Stimulated activated effector memory CD8-positive, alpha-beta T cell treated with anti-CD3 and anti-CD28 coated beads, Interleukin-12 subunit alpha, Interleukin-12 subunit beta, amount 100 ng/mL, for 72 hours (primary cell): Measurements from ENCODE around the gene SPA17.

Experiments used
- ATAC-seq: fragments of 150-1000 bp; cut with Tn5 transposase; 2 replicates; pipeline ENCODE4 v1.10.0; 2021
- DNase-seq, 2 donors: peaks; one replicate each; pipeline ENCODE4 v3.0.0; 2021 to 2022; ENCODE audit warnings: low spot score in 2 of 2
- H3K27ac Mint-ChIP-seq: one replicate; pipeline ENCODE4 v1.8.0; 2022; ENCODE audit warnings: mild to moderate bottlenecking, mixed read lengths
- H3K36me3 Mint-ChIP-seq: one replicate; pipeline ENCODE4 v1.8.0; 2022; ENCODE audit warnings: mild to moderate bottlenecking, mixed read lengths
- H3K4me1 Mint-ChIP-seq: one replicate; pipeline ENCODE4 v1.8.0; 2022; ENCODE audit warnings: mixed read lengths
- H3K4me3 Mint-ChIP-seq: one replicate; pipeline ENCODE4 v1.8.0; 2022; ENCODE audit warnings: mild to moderate bottlenecking, mixed read lengths
- H3K9me3 Mint-ChIP-seq: one replicate; pipeline ENCODE4 v1.8.0; 2022; ENCODE audit warnings: mixed read lengths

SPA17 gene

DNA sequence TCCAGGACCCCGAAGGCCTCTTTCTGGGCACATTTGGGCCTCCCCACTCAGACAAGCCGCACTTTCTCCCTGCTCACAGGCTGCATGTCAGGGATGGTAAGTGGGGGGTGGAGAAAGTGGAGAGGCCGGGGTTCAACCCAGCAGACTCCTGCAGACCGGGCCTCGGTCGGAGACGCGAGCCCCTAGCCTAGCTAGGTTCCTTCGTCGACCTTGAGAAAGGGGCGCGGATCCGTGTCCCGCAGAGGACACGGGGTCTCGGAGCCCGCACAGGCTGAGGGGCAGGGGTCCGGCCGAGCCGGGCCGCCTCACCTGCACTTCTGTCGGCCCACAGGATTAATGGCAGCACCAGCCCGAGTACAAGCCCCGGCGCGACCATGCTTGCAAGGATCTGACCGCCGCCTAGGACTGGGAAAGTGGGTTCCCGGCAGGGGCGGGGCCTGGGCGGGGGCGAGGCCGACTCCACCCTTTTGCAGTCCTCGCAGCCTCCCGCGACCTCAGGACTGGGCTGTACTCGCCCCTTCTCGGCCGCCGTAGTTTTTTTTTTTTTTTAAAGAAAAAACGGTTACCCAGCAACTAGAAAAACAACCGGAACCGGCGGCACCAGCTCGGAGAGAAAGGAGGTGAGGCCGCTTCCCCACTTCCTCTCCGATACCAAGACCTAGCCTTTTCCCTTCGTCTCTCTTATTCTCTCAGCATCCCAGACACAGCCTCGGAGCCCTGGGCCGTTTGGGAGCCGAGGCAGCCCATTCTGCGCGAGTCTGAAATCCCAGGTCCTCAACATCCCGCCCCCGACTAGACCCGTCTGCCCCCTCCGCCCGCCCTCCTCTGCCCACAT, at the start of gene SPA17, which contains the start of gene SIAE:
SPA17 (plus strand) TSS at position 572 of the 835 bp plus-strand sequence. CDS start 1,361 bp downstream, outside the sequence.
SIAE (minus strand) TSS at position 407 of the 835 bp plus-strand sequence; CDS start at position 376, 31 bp downstream.
- peaks cover 17% of the 10 kb centered on the region for H3K36me3 Mint-ChIP-seq
- peak within 1 kb of the TSS; percentile 76 for H3K4me3 Mint-ChIP-seq
- peak; percentile 94 for ATAC-seq

GRCh38 chr11:124625504-124626168, 48.1 kb upstream of the SPA17 start:
- Mint-ChIP-seq H3K4me1 (peaks cover 22% of the 10 kb centered on the region), H3K4me3 (no peak overlapping the region), H3K36me3 (peaks cover 71% of the 10 kb centered on the region), H3K27ac (no peak overlapping the region), H3K9me3 (no peaks in the 10 kb centered on the region)
- ATAC-seq, result no peak
- DNase-seq, result no peak

More for the DNA sequence above, at the start of gene SPA17, which contains the start of gene SIAE:
- peak; percentile 71 to 94 for DNase-seq
- H3K9me3 Mint-ChIP-seq, result no peaks in the 10 kb centered on the region
- peak within 1 kb of the TSS; percentile 96 for H3K27ac Mint-ChIP-seq
- H3K4me1 Mint-ChIP-seq, result peaks cover 18% of the 10 kb centered on the region

DNA sequence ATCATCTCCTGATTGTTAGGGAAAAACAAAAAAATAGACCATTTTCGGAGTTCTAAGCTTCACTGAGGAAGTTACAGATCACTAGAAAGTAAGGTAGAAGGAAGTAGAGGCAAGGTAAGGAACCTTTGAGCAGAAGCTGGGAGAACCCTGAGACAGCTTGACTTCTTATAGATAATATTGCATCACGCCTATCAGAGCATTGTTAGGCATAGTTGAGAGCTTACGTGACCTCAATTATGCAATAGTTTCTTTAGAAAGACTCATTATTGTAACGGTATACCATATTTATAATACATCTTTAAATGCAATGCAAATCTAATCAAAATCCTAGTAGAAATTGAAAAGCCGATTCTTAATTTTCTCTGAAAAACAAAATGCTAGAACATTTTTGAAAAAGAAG, 46.2 kb upstream of the SPA17 start:
- H3K9me3 Mint-ChIP-seq, result no peaks in the 10 kb centered on the region
- DNase-seq (no peak), ATAC-seq (no peak)
- H3K36me3 Mint-ChIP-seq, result peaks cover 88% of the 10 kb centered on the region
- H3K27ac Mint-ChIP-seq, result no peak overlapping the region
- H3K4me3 Mint-ChIP-seq, result no peak overlapping the region
- peaks cover 22% of the 10 kb centered on the region for H3K4me1 Mint-ChIP-seq

DNA sequence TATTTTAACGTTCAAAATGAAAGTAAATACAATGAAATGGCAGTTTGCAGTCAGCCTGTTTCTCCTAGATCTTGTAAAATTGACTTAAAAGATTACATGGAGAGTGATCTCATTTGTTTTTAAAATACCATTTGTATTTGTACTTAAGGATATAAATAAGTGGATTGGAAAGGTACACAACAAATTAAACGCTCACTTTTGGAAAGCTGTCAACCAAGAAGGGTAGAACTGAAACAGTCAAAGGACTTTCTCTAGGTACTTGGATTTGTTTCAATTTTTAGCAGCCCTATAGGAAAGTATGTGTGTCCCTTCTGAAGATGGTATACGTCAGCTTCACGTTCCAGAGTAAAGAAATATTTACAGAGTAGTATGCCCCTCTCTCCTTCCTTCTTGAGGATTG, 43.7 kb upstream of the SPA17 start:
- Mint-ChIP-seq H3K27ac (no peak overlapping the region), H3K9me3 (no peaks in the 10 kb centered on the region), H3K4me3 (no peak overlapping the region), H3K36me3 (peaks cover 98% of the 10 kb centered on the region), H3K4me1 (peaks cover 13% of the 10 kb centered on the region)
- DNase-seq (no peak), ATAC-seq (no peak)

GRCh38 chr11:124633355-124633754, 40.3 kb upstream of the SPA17 start:
- Mint-ChIP-seq H3K4me1 (no peaks in the 10 kb centered on the region), H3K27ac (no peak overlapping the region), H3K4me3 (no peak overlapping the region), H3K9me3 (no peaks in the 10 kb centered on the region), H3K36me3 (peaks cover 88% of the 10 kb centered on the region)
- DNase-seq (no peak), ATAC-seq (no peak)

- no peaks in the 10 kb centered on the region for H3K4me1 Mint-ChIP-seq
- peak overlapping the region; percentile 4 for H3K27ac Mint-ChIP-seq
- H3K4me3 Mint-ChIP-seq, result no peak overlapping the region
- DNase-seq (no peak), ATAC-seq (no peak)
- no peaks in the 10 kb centered on the region for H3K9me3 Mint-ChIP-seq
- H3K36me3 Mint-ChIP-seq, result peaks cover 63% of the 10 kb centered on the region
These were observed 37.8 kb upstream of the SPA17 start for GRCh38 chr11:124635932-124636331.

- Mint-ChIP-seq H3K4me1 (no peaks in the 10 kb centered on the region), H3K4me3 (no peak overlapping the region), H3K27ac (peak overlapping the region; percentile 33), H3K36me3 (peaks cover 37% of the 10 kb centered on the region), H3K9me3 (no peaks in the 10 kb centered on the region)
- DNase-seq, result no peak
- ATAC-seq, result no peak
These were observed 35.2 kb upstream of the SPA17 start for GRCh38 chr11:124638500-124638899.

- Mint-ChIP-seq H3K9me3 (no peaks in the 10 kb centered on the region), H3K36me3 (peaks cover 30% of the 10 kb centered on the region), H3K4me1 (no peaks in the 10 kb centered on the region), H3K4me3 (no peak overlapping the region), H3K27ac (peak overlapping the region; percentile 33)
- ATAC-seq, result no peak
- no peak for DNase-seq
These were observed 34.5 kb upstream of the SPA17 start for GRCh38 chr11:124639186-124639585.

- H3K9me3 Mint-ChIP-seq, result no peaks in the 10 kb centered on the region
- no peaks in the 10 kb centered on the region for H3K4me1 Mint-ChIP-seq
- DNase-seq, result no peak
- H3K36me3 Mint-ChIP-seq, result peaks cover 15% of the 10 kb centered on the region
- peak overlapping the region; percentile 18 for H3K27ac Mint-ChIP-seq
- no peak for ATAC-seq
- H3K4me3 Mint-ChIP-seq, result no peak overlapping the region
These were observed 33.0 kb upstream of the SPA17 start for GRCh38 chr11:124640666-124641065.

- Mint-ChIP-seq H3K4me3 (no peak overlapping the region), H3K9me3 (no peaks in the 10 kb centered on the region), H3K27ac (no peak overlapping the region), H3K36me3 (no peaks in the 10 kb centered on the region), H3K4me1 (no peaks in the 10 kb centered on the region)
- DNase-seq (no peak), ATAC-seq (no peak)
These were observed 31.1 kb upstream of the SPA17 start for GRCh38 chr11:124642628-124643027.

GRCh38 chr11:124643042-124643604, 30.6 kb upstream of the SPA17 start:
- DNase-seq, result no peak
- Mint-ChIP-seq H3K4me1 (no peaks in the 10 kb centered on the region), H3K27ac (no peak overlapping the region), H3K4me3 (no peak overlapping the region), H3K36me3 (no peaks in the 10 kb centered on the region), H3K9me3 (no peaks in the 10 kb centered on the region)
- ATAC-seq, result no peak

DNA sequence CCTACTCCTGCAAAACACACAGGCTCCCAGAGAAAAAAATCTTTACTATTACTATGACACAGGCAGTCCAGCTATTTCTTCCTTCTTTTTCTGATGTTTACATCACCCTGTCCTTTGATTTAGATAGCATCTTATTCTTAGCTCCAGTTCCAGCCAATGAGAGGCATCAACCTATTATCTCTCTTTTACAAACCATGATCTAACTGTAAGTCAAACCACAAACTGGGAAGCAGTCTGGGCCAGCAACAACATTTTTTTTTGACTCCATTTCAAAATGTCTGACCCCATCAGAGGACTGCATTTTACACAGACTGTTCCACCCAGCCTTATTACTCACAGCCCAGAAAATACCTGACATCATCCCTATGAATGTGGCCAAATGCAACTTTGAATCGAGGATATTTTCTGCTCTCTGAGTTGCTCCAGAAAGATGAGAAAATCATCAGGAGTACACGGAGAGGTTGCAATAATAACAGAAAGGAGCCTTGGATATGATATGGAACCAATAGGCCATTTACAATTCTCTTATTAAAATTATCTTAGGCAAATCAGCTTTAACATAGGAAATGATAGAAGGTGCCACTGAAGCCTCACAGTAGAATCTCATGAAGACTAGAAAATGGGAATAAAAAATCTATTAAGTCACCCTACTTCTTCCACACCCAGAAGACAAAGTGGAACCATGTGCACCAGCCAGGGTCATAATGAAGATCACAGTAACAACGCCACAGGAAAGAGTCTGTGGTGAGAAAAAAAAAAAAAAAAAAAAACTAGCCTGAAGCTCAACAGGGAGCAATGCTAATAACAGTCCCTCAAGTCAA, 29.9 kb upstream of the SPA17 start:
- Mint-ChIP-seq H3K36me3 (no peaks in the 10 kb centered on the region), H3K27ac (no peak overlapping the region), H3K4me1 (no peaks in the 10 kb centered on the region), H3K9me3 (no peaks in the 10 kb centered on the region), H3K4me3 (no peak overlapping the region)
- no peak for DNase-seq
- ATAC-seq, result no peak

GRCh38 chr11:124644426-124645280, 29.1 kb upstream of the SPA17 start:
- Mint-ChIP-seq H3K4me3 (no peak overlapping the region), H3K27ac (no peak overlapping the region), H3K4me1 (no peaks in the 10 kb centered on the region), H3K36me3 (no peaks in the 10 kb centered on the region), H3K9me3 (no peaks in the 10 kb centered on the region)
- DNase-seq, result no peak
- ATAC-seq, result no peak

GRCh38 chr11:124646148-124646547, 27.6 kb upstream of the SPA17 start:
- no peak overlapping the region for H3K27ac Mint-ChIP-seq
- no peaks in the 10 kb centered on the region for H3K9me3 Mint-ChIP-seq
- no peaks in the 10 kb centered on the region for H3K4me1 Mint-ChIP-seq
- H3K4me3 Mint-ChIP-seq, result no peak overlapping the region
- H3K36me3 Mint-ChIP-seq, result no peaks in the 10 kb centered on the region
- ATAC-seq (no peak), DNase-seq (no peak)
